ENCODE results near the gene LCE1D.

The LCE1D gene

GRCh38 chr1:152770411-152770810 lies 26.1 kb upstream of the LCE1D start:
- DNase-seq (ENCODE audit: insufficient read length) (no peak), FAIRE-seq (no peak)
- TF ChIP-seq POLR2A (IDR thresholded peaks at IDR 0.05; ENCODE audit: low read depth, low read length) = no peak
- TF ChIP-seq POLR2AphosphoS5 (IDR thresholded peaks at IDR 0.05; ENCODE audit: low read depth, low read length) = no peak
- TF ChIP-seq TAF1 (IDR thresholded peaks at IDR 0.05; ENCODE audit: borderline replicate concordance, low read depth, low read length) = no peak

- DNase-seq (ENCODE audit: insufficient read length) (no peak), FAIRE-seq (no peak)
- no peak for TF ChIP-seq TAF1 (IDR thresholded peaks at IDR 0.05; ENCODE audit: borderline replicate concordance, low read depth, low read length)
- no peak for TF ChIP-seq POLR2A (IDR thresholded peaks at IDR 0.05; ENCODE audit: low read depth, low read length)
- TF ChIP-seq POLR2AphosphoS5 (IDR thresholded peaks at IDR 0.05; ENCODE audit: low read depth, low read length) = no peak
Measured at GRCh38 chr1:152774875-152775274, 21.6 kb upstream of the LCE1D start, which contains the start of gene LCE1F. LCE1F (plus strand) TSS chr1:152775140; CDS start chr1:152776372, 1,232 bp downstream.

- FAIRE-seq (no peak), DNase-seq (ENCODE audit: insufficient read length) (no peak)
- TF ChIP-seq POLR2A (IDR thresholded peaks at IDR 0.05; ENCODE audit: low read depth, low read length) (no peak), POLR2AphosphoS5 (IDR thresholded peaks at IDR 0.05; ENCODE audit: low read depth, low read length) (no peak), TAF1 (IDR thresholded peaks at IDR 0.05; ENCODE audit: borderline replicate concordance, low read depth, low read length) (no peak)
Measured at GRCh38 chr1:152776361-152776760, 20.2 kb upstream of the LCE1D start.

- FAIRE-seq (no peak), DNase-seq (ENCODE audit: insufficient read length) (no peak)
- TF ChIP-seq POLR2A (IDR thresholded peaks at IDR 0.05; ENCODE audit: low read depth, low read length) (no peak), TAF1 (IDR thresholded peaks at IDR 0.05; ENCODE audit: borderline replicate concordance, low read depth, low read length) (no peak), POLR2AphosphoS5 (IDR thresholded peaks at IDR 0.05; ENCODE audit: low read depth, low read length) (no peak)
Measured at GRCh38 chr1:152777510-152778137, 18.9 kb upstream of the LCE1D start.

- no peak for TF ChIP-seq POLR2AphosphoS5 (IDR thresholded peaks at IDR 0.05; ENCODE audit: low read depth, low read length)
- no peak for TF ChIP-seq TAF1 (IDR thresholded peaks at IDR 0.05; ENCODE audit: borderline replicate concordance, low read depth, low read length)
- no peak for TF ChIP-seq POLR2A (IDR thresholded peaks at IDR 0.05; ENCODE audit: low read depth, low read length)
- DNase-seq (ENCODE audit: insufficient read length) = no peak
- no peak for FAIRE-seq
Measured at GRCh38 chr1:152783095-152783494, 13.4 kb upstream of the LCE1D start.

- TF ChIP-seq POLR2A (IDR thresholded peaks at IDR 0.05; ENCODE audit: low read depth, low read length) (no peak), POLR2AphosphoS5 (IDR thresholded peaks at IDR 0.05; ENCODE audit: low read depth, low read length) (no peak), TAF1 (IDR thresholded peaks at IDR 0.05; ENCODE audit: borderline replicate concordance, low read depth, low read length) (no peak)
- DNase-seq (ENCODE audit: insufficient read length) (no peak), FAIRE-seq (no peak)
Measured at GRCh38 chr1:152786077-152786476, 10.4 kb upstream of the LCE1D start, which contains the start of gene LCE1E. LCE1E (plus strand) TSS chr1:152786257; CDS start chr1:152787300, 1,043 bp downstream.

GRCh38 chr1:152795686-152796085 lies 835 bp upstream of the LCE1D start:
- no peak for TF ChIP-seq POLR2AphosphoS5 (IDR thresholded peaks at IDR 0.05; ENCODE audit: low read depth, low read length)
- TF ChIP-seq TAF1 (IDR thresholded peaks at IDR 0.05; ENCODE audit: borderline replicate concordance, low read depth, low read length) = no peak
- no peak for TF ChIP-seq POLR2A (IDR thresholded peaks at IDR 0.05; ENCODE audit: low read depth, low read length)
- DNase-seq (ENCODE audit: insufficient read length) (no peak), FAIRE-seq (no peak)

- no peak for TF ChIP-seq POLR2A (IDR thresholded peaks at IDR 0.05; ENCODE audit: low read depth, low read length)
- no peak for TF ChIP-seq POLR2AphosphoS5 (IDR thresholded peaks at IDR 0.05; ENCODE audit: low read depth, low read length)
- no peak for TF ChIP-seq TAF1 (IDR thresholded peaks at IDR 0.05; ENCODE audit: borderline replicate concordance, low read depth, low read length)
- FAIRE-seq = no peak
- no peak for DNase-seq (ENCODE audit: insufficient read length)
Measured at GRCh38 chr1:152801333-152801732, 4.8 kb downstream of the LCE1D start.

GRCh38 chr1:152806576-152806975 lies 10.1 kb downstream of the LCE1D start, which contains the start of gene LCE1C:
LCE1C (minus strand) TSS chr1:152806651; CDS start chr1:152805478, 1,173 bp downstream.
- DNase-seq (ENCODE audit: insufficient read length) = no peak
- no peak for TF ChIP-seq POLR2AphosphoS5 (IDR thresholded peaks at IDR 0.05; ENCODE audit: low read depth, low read length)
- no peak for FAIRE-seq

- DNase-seq (ENCODE audit: insufficient read length) (no peak), FAIRE-seq (no peak)
- no peak for TF ChIP-seq POLR2A (IDR thresholded peaks at IDR 0.05; ENCODE audit: low read depth, low read length)
- TF ChIP-seq POLR2AphosphoS5 (IDR thresholded peaks at IDR 0.05; ENCODE audit: low read depth, low read length) = no peak
- no peak for TF ChIP-seq TAF1 (IDR thresholded peaks at IDR 0.05; ENCODE audit: borderline replicate concordance, low read depth, low read length)
Measured at GRCh38 chr1:152811050-152811449, 14.5 kb downstream of the LCE1D start.

GRCh38 chr1:152811671-152812070 lies 15.2 kb downstream of the LCE1D start, which contains the start of gene LCE1B:
LCE1B (plus strand) TSS chr1:152811971; CDS start chr1:152812447, 476 bp downstream.
- FAIRE-seq (no peak), DNase-seq (ENCODE audit: insufficient read length) (no peak)
- TF ChIP-seq TAF1 (IDR thresholded peaks at IDR 0.05; ENCODE audit: borderline replicate concordance, low read depth, low read length) (no peak), POLR2A (IDR thresholded peaks at IDR 0.05; ENCODE audit: low read depth, low read length) (no peak), POLR2AphosphoS5 (IDR thresholded peaks at IDR 0.05; ENCODE audit: low read depth, low read length) (no peak)

- DNase-seq (ENCODE audit: insufficient read length) = no peak
- no peak for TF ChIP-seq POLR2AphosphoS5 (IDR thresholded peaks at IDR 0.05; ENCODE audit: low read depth, low read length)
- TF ChIP-seq POLR2A (IDR thresholded peaks at IDR 0.05; ENCODE audit: low read depth, low read length) = no peak
- TF ChIP-seq TAF1 (IDR thresholded peaks at IDR 0.05; ENCODE audit: borderline replicate concordance, low read depth, low read length) = no peak
- no peak for FAIRE-seq
Measured at GRCh38 chr1:152817309-152817708, 20.8 kb downstream of the LCE1D start.

Measured in GM12892 (cell line).